ENCODE measurements around the gene BCORL1.
A peak's percentile ranks its signal among the peaks of the same experiment; 100 is the strongest.

The BCORL1 gene

GRCh38 chrX:129961180-129962083 lies 21.0 kb upstream of the BCORL1 start:
- peak; percentile 76 for DNase-seq

GRCh38 chrX:129963729-129964128 lies 18.7 kb upstream of the BCORL1 start:
- DNase-seq, result no peak

GRCh38 chrX:129965166-129965565 lies 17.3 kb upstream of the BCORL1 start:
- no peak for DNase-seq

- no peak for DNase-seq
Observed at GRCh38 chrX:129968968-129969367, 13.5 kb upstream of the BCORL1 start.

GRCh38 chrX:129976441-129976840 lies 6.0 kb upstream of the BCORL1 start:
- no peak for DNase-seq

- DNase-seq, result no peak
Observed at GRCh38 chrX:129979207-129979920, 3.1 kb upstream of the BCORL1 start.

GRCh38 chrX:129980001-129980401 lies 2.4 kb upstream of the BCORL1 start:
- DNase-seq, result peak; percentile 48

- DNase-seq, result peak; percentile 27
Observed at GRCh38 chrX:129980540-129981199, 1.8 kb upstream of the BCORL1 start.

GRCh38 chrX:129981200-129981553 lies 1.3 kb upstream of the BCORL1 start:
- DNase-seq, result no peak

GRCh38 chrX:129981752-129982299 lies 609 bp upstream of the BCORL1 start:
- DNase-seq, result peak; percentile 28

GRCh38 chrX:129983575-129984110 lies 1.2 kb downstream of the BCORL1 start:
- DNase-seq, result no peak

- peak; percentile 65 for DNase-seq
Observed at GRCh38 chrX:129984111-129984958, 1.9 kb downstream of the BCORL1 start.

GRCh38 chrX:129987871-129988270 lies 5.4 kb downstream of the BCORL1 start:
- DNase-seq, result no peak

- DNase-seq, result no peak
Observed at GRCh38 chrX:129992181-129992580, 9.7 kb downstream of the BCORL1 start.

- no peak for DNase-seq
Observed at GRCh38 chrX:129996120-129996519, 13.7 kb downstream of the BCORL1 start.

- DNase-seq, result no peak
Observed at GRCh38 chrX:129997086-129997485, 14.7 kb downstream of the BCORL1 start.

GRCh38 chrX:129998021-129998420 lies 15.6 kb downstream of the BCORL1 start:
- no peak for DNase-seq

- no peak for DNase-seq
Observed at GRCh38 chrX:130001893-130002292, 19.5 kb downstream of the BCORL1 start.

- DNase-seq, result no peak
Observed at GRCh38 chrX:130002541-130002940, 20.1 kb downstream of the BCORL1 start.

GRCh38 chrX:130005089-130005807 lies 22.8 kb downstream of the BCORL1 start:
- no peak for DNase-seq

GRCh38 chrX:130009658-130010223 lies 27.3 kb downstream of the BCORL1 start:
- no peak for DNase-seq

Measured in CD4-positive, alpha-beta T cell treated with Interleukin-17A for 4 hours (primary cell).